Esophagus muscularis mucosa (tissue), 4 donors: ENCODE results near the gene CYLC1. TPM values are rescaled to one million over a fixed set of nuclear protein-coding genes. Genes with fewer than 3 reads are reported as not detected.

Experiments used
- DNase-seq: peaks from one replicate; pipeline ENCODE4 v3.0.0-alpha.2; 2017; ENCODE audit errors: extremely low spot score
- H3K27ac ChIP-seq, 4 donors: fragments of 200-600 bp; sonication (generic); replicated peaks in 1 of 4; 1 replicate in 3 of 4; 2 replicates in 1 of 4; pipeline ENCODE4 v1.5.1; 2016 to 2019; ENCODE audit warnings: mild to moderate bottlenecking in 1 of 4
- H3K27me3 ChIP-seq, 4 donors: fragments of 200-600 bp; sonication (generic); one replicate each; pipeline versions ENCODE4 v1.5.1 to v1.6.0; 2016 to 2019
- H3K36me3 ChIP-seq, 4 donors: fragments of 200-600 bp; sonication (generic); one replicate each; pipeline ENCODE4 v1.5.1; 2016 to 2019
- H3K4me1 ChIP-seq, 4 donors: fragments of 200-600 bp; sonication (generic); one replicate each; pipeline ENCODE4 v1.5.1; 2016 to 2019
- H3K4me3 ChIP-seq, 4 donors: fragments of 200-600 bp; sonication (generic); 1 replicate in 2 of 4; 2 replicates in 2 of 4; pipeline ENCODE4 v1.5.1; 2016 to 2019; ENCODE audit warnings: mild to moderate bottlenecking in 4 of 4, moderate library complexity in 1 of 4
- H3K9me3 ChIP-seq, 4 donors: fragments of 200-600 bp; sonication (generic); 1 replicate in 3 of 4; 2 replicates in 1 of 4; pipeline ENCODE4 v1.5.1; 2016 to 2019
- CTCF ChIP-seq, 3 experiments: fragments of 200-600 bp in 2 of 3; fragments of 450-650 bp in 1 of 3; sonication (generic) in 2 of 3; IDR thresholded peaks; one replicate each; pipeline ENCODE4 v1.5.1; 2017 to 2019; ENCODE audit warnings: antibody characterized with exemption in 3 of 3, mild to moderate bottlenecking in 2 of 3, moderate library complexity in 1 of 3
- EP300 ChIP-seq: sonication (generic); formaldehyde crosslinking; IDR thresholded peaks from one replicate; pipeline ENCODE4 v1.6.1; 2017; ENCODE audit warnings: antibody characterized with exemption
- POLR2A ChIP-seq: fragments of 450-650 bp; IDR thresholded peaks from one replicate; pipeline ENCODE4 v1.6.1; 2017; ENCODE audit warnings: antibody characterized with exemption, moderate library complexity, mild to moderate bottlenecking, low read depth
- POLR2AphosphoS5 ChIP-seq, 2 donors: sonication (generic); formaldehyde crosslinking; IDR thresholded peaks; one replicate each; pipeline ENCODE4 v1.6.1; 2017; ENCODE audit warnings: antibody characterized with exemption in 2 of 2
- WGBS: methylation state at CpG from one replicate; pipeline ENCODE4 v1.1.5; 2018; 5-methylcytosine and 5-hydroxymethylcytosine counted together
- intact Hi-C: fragments of 100-400 bp; cut with DNase I; formaldehyde crosslinking; loops from one replicate; pipeline ENCODE4 v1.15.1; 2023
- total RNA-seq, 4 donors: library from RNA; depleted of rRNA; stranded (reverse); fragments of >200 nt; gene quantifications; one replicate each; pipeline versions ENCODE4 v1.1.0 to v1.2.1, GENCODE V29; 2016

The CYLC1 gene
- total RNA-seq, 4 donors from 2014 or later: not detected

GRCh38 chrX:83934220-83934619 is 73.3 kb downstream of the CYLC1 start:
- intact Hi-C loops: no loop called here
- no peak overlapping the region for H3K4me3 ChIP-seq
- no peaks in the 10 kb centered on the region for H3K9me3 ChIP-seq
- no peak for DNase-seq
- H3K4me1 ChIP-seq: no peaks in the 10 kb centered on the region
- TF ChIP-seq CTCF (IDR thresholded peaks at IDR 0.05): no peak
- no peak for TF ChIP-seq POLR2AphosphoS5 (IDR thresholded peaks at IDR 0.05)
- no peak for TF ChIP-seq EP300
- TF ChIP-seq POLR2A: no peak
- 58% methylated on average over 2 of the region's 2 CpGs for WGBS
- no peaks in the 10 kb centered on the region for H3K27me3 ChIP-seq
- H3K36me3 ChIP-seq: no peaks in the 10 kb centered on the region
- H3K27ac ChIP-seq: no peak overlapping the region
